Measurements from ENCODE around the gene PPARG. TPM values are rescaled to one million over a fixed set of nuclear protein-coding genes. Genes with fewer than 3 reads are reported as not detected.

PPARG gene
- total RNA-seq, 1 experiment from 2014 or later, result 71.6 TPM

GRCh38 chr3:12483410-12483809 is 194.5 kb downstream of the PPARG start:
- peaks cover 19 to 41% of the 10 kb centered on the region in 2 experiments; a peak in 3 of 4 replicates for H3K4me1 ChIP-seq (ENCODE audit: control insufficient read depth in 1 of 2, insufficient read depth in 2 of 2, low read length in 2 of 2)
- H3K9me2 ChIP-seq (ENCODE audit: insufficient read depth), result no peaks in the 10 kb centered on the region
- no peak for ATAC-seq
- DNase-seq (ENCODE audit: low read depth, low spot score), result no peak
- H3K9ac ChIP-seq (ENCODE audit: low read length), result peak overlapping the region; percentile 92
- no TSS peak for BruUV-seq (replicated peaks)
- ChIA-PET CTCF (interaction anchor here (1.4 kb wide), 2 partner anchors 348 kb away, joined by 4 to 9 read pairs; no protein-coding TSS in a partner anchor), POLR2A (no interaction called here), RAD21 (ENCODE audit: low non-redundant PET in 1 of 2, low total read pairs in 2 of 2, uncharacterized antibody in 2 of 2, unreplicated experiment in 2 of 2) (interaction anchor here in 1 of 2 experiments (1.3 kb wide), 1 partner anchor 348 kb away, joined by 5 read pairs; no protein-coding TSS in a partner anchor)
- no peaks in the 10 kb centered on the region for H3K27me3 ChIP-seq (ENCODE audit: insufficient read depth, low read length)
- peaks cover 0 to 7% of the 10 kb centered on the region in 2 experiments; a peak in 1 of 4 replicates for H3K36me3 ChIP-seq (ENCODE audit: control insufficient read depth in 1 of 2, insufficient read depth in 2 of 2, low read length in 2 of 2)
- intact Hi-C loops (cut with micrococcal nuclease), result loop anchor here (5.0 kb wide), 3 partner anchors 191 to 306 kb away; no protein-coding TSS in a partner anchor
- peak overlapping the region; percentile 63 for H2AFZ ChIP-seq (ENCODE audit: low read depth, low read length, poor library complexity, severe bottlenecking)
- H3K27ac ChIP-seq (ENCODE audit: low read depth, low read length), result peak overlapping the region; percentile 74; the same call in 1 of the 2 replicates
- H3K4me2 ChIP-seq (ENCODE audit: low read length), result peak overlapping the region; percentile 84
- no peaks in the 10 kb centered on the region for H3K9me3 ChIP-seq (ENCODE audit: control insufficient read depth in 1 of 2, insufficient read depth in 1 of 2, low read depth in 1 of 2, low read length in 2 of 2)
- H4K20me1 ChIP-seq (ENCODE audit: insufficient read depth), result no peaks in the 10 kb centered on the region
- H3K79me2 ChIP-seq (ENCODE audit: insufficient read depth, low read length), result peaks cover 38% of the 10 kb centered on the region
- H3K4me3 ChIP-seq (replicated peaks in 1 of 2; ENCODE audit: low read depth in 1 of 2, low read length in 2 of 2), result peak overlapping the region; percentile 87 to 96
- TF ChIP-seq SP1 (IDR thresholded peaks at IDR 0.05; ENCODE audit: low read depth) (no peak), TCF7L2 (IDR thresholded peaks at IDR 0.05; ENCODE audit: borderline replicate concordance, extremely low read depth, insufficient read depth, insufficient read length) (no peak), ZBTB33 (IDR thresholded peaks at IDR 0.05; ENCODE audit: extremely low read depth, insufficient replicate concordance, low read length) (no peak), JUND (IDR thresholded peaks at IDR 0.05) (no peak)

- peak overlapping the region; percentile 63 for H2AFZ ChIP-seq (ENCODE audit: low read depth, low read length, poor library complexity, severe bottlenecking)
- peak overlapping the region; percentile 84 for H3K4me2 ChIP-seq (ENCODE audit: low read length)
- no peaks in the 10 kb centered on the region for H3K9me3 ChIP-seq (ENCODE audit: control insufficient read depth in 1 of 2, insufficient read depth in 1 of 2, low read depth in 1 of 2, low read length in 2 of 2)
- H3K27me3 ChIP-seq (ENCODE audit: insufficient read depth, low read length), result no peaks in the 10 kb centered on the region
- POLR2A ChIA-PET, result interaction anchor here (0.8 to 1.0 kb wide), 3 partner anchors 11 to 19 kb away, joined by 3 to 5 read pairs (median 4); no protein-coding TSS in a partner anchor
- CTCF ChIA-PET, result interaction anchor here (0.7 to 1.4 kb wide), 3 partner anchors 284 to 349 kb away, joined by 3 to 9 read pairs (median 6); no protein-coding TSS in a partner anchor
- H3K9me2 ChIP-seq (ENCODE audit: insufficient read depth), result no peaks in the 10 kb centered on the region
- peaks cover 0 to 7% of the 10 kb centered on the region in 2 experiments; a peak in 1 of 4 replicates for H3K36me3 ChIP-seq (ENCODE audit: control insufficient read depth in 1 of 2, insufficient read depth in 2 of 2, low read length in 2 of 2)
- H3K4me3 ChIP-seq (replicated peaks in 1 of 2; ENCODE audit: low read depth in 1 of 2, low read length in 2 of 2), result peak overlapping the region; percentile 87 to 96
- no peak for DNase-seq (ENCODE audit: low read depth, low spot score)
- peaks cover 42% of the 10 kb centered on the region for H3K79me2 ChIP-seq (ENCODE audit: insufficient read depth, low read length)
- TSS peak; percentile 94 for BruUV-seq (replicated peaks)
- intact Hi-C loops (cut with micrococcal nuclease), result loop anchor here (5.0 kb wide), 3 partner anchors 192 to 307 kb away; no protein-coding TSS in a partner anchor
- H4K20me1 ChIP-seq (ENCODE audit: insufficient read depth), result no peaks in the 10 kb centered on the region
- peak; percentile 17 for ATAC-seq
- peak overlapping the region; percentile 92 for H3K9ac ChIP-seq (ENCODE audit: low read length)
- peak overlapping the region; percentile 74 for H3K27ac ChIP-seq (ENCODE audit: low read depth, low read length)
- peaks cover 15 to 37% of the 10 kb centered on the region in 2 experiments; a peak in 3 of 4 replicates for H3K4me1 ChIP-seq (ENCODE audit: control insufficient read depth in 1 of 2, insufficient read depth in 2 of 2, low read length in 2 of 2)
- RAD21 ChIA-PET (ENCODE audit: low non-redundant PET in 1 of 2, low total read pairs in 2 of 2, uncharacterized antibody in 2 of 2, unreplicated experiment in 2 of 2), result no interaction called here
- TF ChIP-seq SRF (IDR thresholded peaks at IDR 0.05; ENCODE audit: low read depth), result no peak
- TF ChIP-seq YY1 (IDR thresholded peaks at IDR 0.05; ENCODE audit: extremely low read depth, insufficient replicate concordance, low read depth, low read length), result no peak
- no peak for TF ChIP-seq SP1 (IDR thresholded peaks at IDR 0.05; ENCODE audit: low read depth)
- no peak for TF ChIP-seq MAX (IDR thresholded peaks at IDR 0.05)
- TF ChIP-seq ZFX (IDR thresholded peaks at IDR 0.05), result no peak
- no peak for TF ChIP-seq TCF7L2 (IDR thresholded peaks at IDR 0.05; ENCODE audit: borderline replicate concordance, extremely low read depth, insufficient read depth, insufficient read length)
- TF ChIP-seq CBX3 (IDR thresholded peaks at IDR 0.05; ENCODE audit: low read depth), result no peak
- TF ChIP-seq JUND (IDR thresholded peaks at IDR 0.05), result no peak
- TF ChIP-seq CTCF (IDR thresholded peaks at IDR 0.05 in 2 of 3, conservative IDR thresholded peaks at IDR 0.05 in 1 of 3; ENCODE audit: borderline replicate concordance in 1 of 3, insufficient read depth in 1 of 3, low read depth in 2 of 3, low read length in 2 of 3), result no peak
- no peak for TF ChIP-seq POLR2AphosphoS5 (IDR thresholded peaks at IDR 0.05; ENCODE audit: low read depth, low read length)
- TF ChIP-seq EGR1 (IDR thresholded peaks at IDR 0.05; ENCODE audit: low read depth), result no peak
- no peak for TF ChIP-seq ZNF274 (IDR thresholded peaks at IDR 0.05; ENCODE audit: low read depth, low read length)
- no peak for TF ChIP-seq RAD21 (IDR thresholded peaks at IDR 0.05; ENCODE audit: low read depth)
- TF ChIP-seq FOSL1 (IDR thresholded peaks at IDR 0.05; ENCODE audit: low read depth), result no peak
- TF ChIP-seq POLR2A (IDR thresholded peaks at IDR 0.05; ENCODE audit: borderline replicate concordance, extremely low read depth, insufficient read depth, insufficient read length), result no peak
Observed at GRCh38 chr3:12483872-12484197, 195.0 kb downstream of the PPARG start.
